Measurements from ENCODE around the gene ROR2. TPM values are rescaled to one million over a fixed set of nuclear protein-coding genes. Genes with fewer than 3 reads are reported as not detected.

The ROR2 gene
- total RNA-seq, 2 experiments from 2014 or later = 0.08 to 0.14 TPM

DNA sequence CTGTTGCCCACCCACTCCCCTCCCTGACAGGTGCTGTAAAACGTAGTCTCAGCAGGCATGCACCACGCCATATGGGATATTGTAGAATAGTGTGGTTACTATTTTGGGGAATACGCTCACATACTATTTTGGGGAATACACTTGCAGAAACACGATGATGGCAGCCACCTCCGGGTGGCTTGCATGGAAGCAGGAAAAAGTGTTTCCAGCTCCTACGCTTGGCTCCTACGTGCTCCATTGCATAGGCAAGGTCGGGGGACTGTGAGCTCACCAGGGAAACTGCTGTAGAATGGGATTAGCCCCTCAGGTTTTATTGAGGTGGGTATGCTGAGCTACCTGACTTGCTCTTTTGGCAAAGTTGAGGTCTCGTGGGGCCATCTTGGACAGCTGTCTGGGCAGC is 366.1 kb downstream of the ROR2 start:
- POLR2A ChIA-PET = no interaction called here
- Mint-ChIP-seq H3K4me1 (peaks cover 2% of the 10 kb centered on the region), H3K4me3 (no peak overlapping the region), H3K9me3 (no peaks in the 10 kb centered on the region), H3K27ac (no peak overlapping the region), H3K27me3 (peaks cover 4% of the 10 kb centered on the region), H3K36me3 (no peaks in the 10 kb centered on the region)
- no peak for DNase-seq
- no peak for ATAC-seq (ENCODE audit: low read depth)

GRCh38 chr9:91583161-91583875 is 366.7 kb downstream of the ROR2 start:
- DNase-seq (no peak), ATAC-seq (ENCODE audit: low read depth) (no peak)
- no peaks in the 10 kb centered on the region for H3K9me3 Mint-ChIP-seq
- no peaks in the 10 kb centered on the region for H3K36me3 Mint-ChIP-seq
- no peak overlapping the region for H3K4me3 Mint-ChIP-seq
- H3K4me1 Mint-ChIP-seq = peaks cover 2% of the 10 kb centered on the region
- peaks cover 4% of the 10 kb centered on the region for H3K27me3 Mint-ChIP-seq
- no peak overlapping the region for H3K27ac Mint-ChIP-seq
- POLR2A ChIA-PET = no interaction called here

GRCh38 chr9:91582181-91582580 is 367.8 kb downstream of the ROR2 start:
- no peak for ATAC-seq (ENCODE audit: low read depth)
- Mint-ChIP-seq H3K4me3 (no peak overlapping the region), H3K4me1 (peaks cover 2% of the 10 kb centered on the region), H3K9me3 (no peaks in the 10 kb centered on the region), H3K27me3 (peaks cover 4% of the 10 kb centered on the region), H3K36me3 (no peaks in the 10 kb centered on the region), H3K27ac (no peak overlapping the region)
- POLR2A ChIA-PET = no interaction called here
- DNase-seq = no peak

- peak; percentile 54 for ATAC-seq (ENCODE audit: low read depth)
- DNase-seq = no peak
- H3K27me3 Mint-ChIP-seq = peaks cover 4% of the 10 kb centered on the region
- no peak overlapping the region for H3K4me3 Mint-ChIP-seq
- POLR2A ChIA-PET = no interaction called here
- H3K36me3 Mint-ChIP-seq = no peaks in the 10 kb centered on the region
- no peaks in the 10 kb centered on the region for H3K9me3 Mint-ChIP-seq
- no peak overlapping the region for H3K27ac Mint-ChIP-seq
- H3K4me1 Mint-ChIP-seq = peaks cover 2% of the 10 kb centered on the region
Observed at GRCh38 chr9:91580136-91580535, 369.9 kb downstream of the ROR2 start.

- ATAC-seq (ENCODE audit: low read depth) (no peak), DNase-seq (no peak)
- no peak overlapping the region for H3K4me3 Mint-ChIP-seq
- peaks cover 2% of the 10 kb centered on the region for H3K4me1 Mint-ChIP-seq
- peaks cover 4% of the 10 kb centered on the region for H3K27me3 Mint-ChIP-seq
- H3K36me3 Mint-ChIP-seq = no peaks in the 10 kb centered on the region
- POLR2A ChIA-PET = no interaction called here
- no peaks in the 10 kb centered on the region for H3K9me3 Mint-ChIP-seq
- no peak overlapping the region for H3K27ac Mint-ChIP-seq
Observed at GRCh38 chr9:91578911-91579310, 371.1 kb downstream of the ROR2 start.

DNA sequence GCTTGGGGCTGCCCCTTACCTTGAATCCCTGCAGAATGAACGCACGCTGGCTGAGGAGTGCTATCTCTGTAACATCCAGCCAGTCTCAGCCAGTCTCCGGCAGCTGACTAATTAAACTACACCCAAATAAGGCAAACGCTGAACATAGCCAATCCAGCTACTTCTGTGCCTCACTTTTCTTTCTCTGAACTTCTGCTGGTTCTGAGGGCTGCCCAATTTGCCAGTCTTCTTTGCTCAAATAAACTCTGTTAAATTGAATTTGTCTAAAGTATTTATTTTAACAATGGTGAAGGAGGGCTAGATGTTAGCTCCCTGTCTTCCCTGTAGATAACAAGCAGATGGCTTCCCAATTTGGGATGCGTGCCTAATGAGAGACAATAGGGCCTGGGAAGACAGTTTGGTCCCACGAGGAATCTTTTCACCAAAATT is 372.4 kb downstream of the ROR2 start:
- H3K4me1 Mint-ChIP-seq = peaks cover 2% of the 10 kb centered on the region

DNA sequence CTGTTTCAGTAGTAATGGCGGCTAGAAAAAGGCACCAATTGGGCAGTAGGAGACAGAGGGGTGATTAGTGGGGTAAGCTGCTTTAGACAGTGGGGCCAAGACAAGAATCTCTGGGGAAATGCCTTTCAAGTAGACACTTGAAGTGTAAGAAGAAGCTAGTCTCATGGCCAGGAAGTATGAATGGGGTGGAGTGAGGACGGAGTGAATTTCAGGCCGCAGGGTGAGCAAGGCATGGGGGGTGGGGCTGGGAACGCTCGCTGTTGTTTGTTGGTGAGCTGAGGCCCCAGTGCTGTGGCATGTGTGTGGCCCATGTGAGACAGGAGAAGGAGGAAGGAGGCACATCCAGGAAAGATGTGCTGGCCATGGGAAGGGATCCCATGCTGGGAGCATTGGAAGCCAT is 377.2 kb downstream of the ROR2 start:
- DNase-seq (no peak), ATAC-seq (ENCODE audit: low read depth) (no peak)
- H3K27ac Mint-ChIP-seq = no peak overlapping the region
- no peaks in the 10 kb centered on the region for H3K36me3 Mint-ChIP-seq
- no peaks in the 10 kb centered on the region for H3K9me3 Mint-ChIP-seq
- H3K4me3 Mint-ChIP-seq = no peak overlapping the region
- peaks cover 4% of the 10 kb centered on the region for H3K27me3 Mint-ChIP-seq
- POLR2A ChIA-PET = no interaction called here
- H3K4me1 Mint-ChIP-seq = no peaks in the 10 kb centered on the region

More for the DNA sequence above, 372.4 kb downstream of the ROR2 start:
- no peak for DNase-seq
- Mint-ChIP-seq H3K4me3 (no peak overlapping the region), H3K9me3 (no peaks in the 10 kb centered on the region), H3K27me3 (peaks cover 4% of the 10 kb centered on the region), H3K36me3 (no peaks in the 10 kb centered on the region), H3K27ac (no peak overlapping the region)
- ATAC-seq (ENCODE audit: low read depth) = no peak
- POLR2A ChIA-PET = no interaction called here

DNA sequence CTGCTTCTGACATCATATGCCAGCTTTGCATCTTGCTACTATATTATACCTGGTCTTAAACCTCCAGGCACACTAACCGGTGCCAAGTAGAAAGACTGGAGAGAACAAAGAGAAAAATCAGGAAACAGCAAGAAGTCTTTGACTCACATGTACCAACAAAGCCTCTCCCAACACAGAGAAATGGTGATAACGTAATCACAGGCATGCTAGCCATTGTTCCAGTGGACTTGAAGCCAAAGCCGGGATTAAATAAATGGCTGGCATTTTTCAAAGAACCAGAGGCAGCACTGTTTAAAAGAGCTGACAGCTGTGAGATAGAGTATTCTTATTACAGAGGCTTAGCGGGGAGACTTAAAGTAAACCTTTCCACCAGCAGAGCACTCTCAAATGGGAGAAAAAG is 378.0 kb downstream of the ROR2 start:
- Mint-ChIP-seq H3K27me3 (peaks cover 4% of the 10 kb centered on the region), H3K9me3 (no peaks in the 10 kb centered on the region), H3K36me3 (no peaks in the 10 kb centered on the region), H3K4me1 (no peaks in the 10 kb centered on the region), H3K27ac (no peak overlapping the region), H3K4me3 (no peak overlapping the region)
- no peak for DNase-seq
- POLR2A ChIA-PET = no interaction called here
- no peak for ATAC-seq (ENCODE audit: low read depth)

- no peak for DNase-seq
- peaks cover 4% of the 10 kb centered on the region for H3K27me3 Mint-ChIP-seq
- H3K27ac Mint-ChIP-seq = no peak overlapping the region
- no peak overlapping the region for H3K4me3 Mint-ChIP-seq
- no peak for ATAC-seq (ENCODE audit: low read depth)
- no peaks in the 10 kb centered on the region for H3K4me1 Mint-ChIP-seq
- POLR2A ChIA-PET = no interaction called here
- H3K9me3 Mint-ChIP-seq = no peaks in the 10 kb centered on the region
- no peaks in the 10 kb centered on the region for H3K36me3 Mint-ChIP-seq
Observed at GRCh38 chr9:91571036-91571435, 379.0 kb downstream of the ROR2 start.

- ATAC-seq (ENCODE audit: low read depth) (no peak), DNase-seq (no peak)
- Mint-ChIP-seq H3K36me3 (no peaks in the 10 kb centered on the region), H3K4me3 (no peak overlapping the region), H3K27ac (no peak overlapping the region), H3K9me3 (no peaks in the 10 kb centered on the region), H3K4me1 (no peaks in the 10 kb centered on the region), H3K27me3 (peaks cover 9% of the 10 kb centered on the region)
- POLR2A ChIA-PET = no interaction called here
Observed at GRCh38 chr9:91567642-91568274, 382.3 kb downstream of the ROR2 start.

- no peak overlapping the region for H3K4me3 Mint-ChIP-seq
- no peak overlapping the region for H3K27ac Mint-ChIP-seq
- DNase-seq (no peak), ATAC-seq (ENCODE audit: low read depth) (no peak)
- no peaks in the 10 kb centered on the region for H3K4me1 Mint-ChIP-seq
- H3K36me3 Mint-ChIP-seq = no peaks in the 10 kb centered on the region
- peaks cover 20% of the 10 kb centered on the region for H3K27me3 Mint-ChIP-seq
- no peaks in the 10 kb centered on the region for H3K9me3 Mint-ChIP-seq
- POLR2A ChIA-PET = no interaction called here
Observed at GRCh38 chr9:91564081-91564670, 385.9 kb downstream of the ROR2 start.

GRCh38 chr9:91562416-91562815 is 387.6 kb downstream of the ROR2 start:
- DNase-seq = no peak
- peaks cover 29% of the 10 kb centered on the region for H3K27me3 Mint-ChIP-seq
- ATAC-seq (ENCODE audit: low read depth) = no peak
- no peak overlapping the region for H3K27ac Mint-ChIP-seq
- POLR2A ChIA-PET = no interaction called here
- no peaks in the 10 kb centered on the region for H3K36me3 Mint-ChIP-seq
- H3K4me1 Mint-ChIP-seq = no peaks in the 10 kb centered on the region
- H3K4me3 Mint-ChIP-seq = no peak overlapping the region
- H3K9me3 Mint-ChIP-seq = no peaks in the 10 kb centered on the region

GRCh38 chr9:91560301-91560700 is 389.7 kb downstream of the ROR2 start:
- H3K4me3 Mint-ChIP-seq = no peak overlapping the region
- no peaks in the 10 kb centered on the region for H3K9me3 Mint-ChIP-seq
- H3K4me1 Mint-ChIP-seq = no peaks in the 10 kb centered on the region
- no peaks in the 10 kb centered on the region for H3K36me3 Mint-ChIP-seq
- POLR2A ChIA-PET = no interaction called here
- no peak overlapping the region for H3K27ac Mint-ChIP-seq
- DNase-seq = no peak
- ATAC-seq (ENCODE audit: low read depth) = no peak
- H3K27me3 Mint-ChIP-seq = peaks cover 46% of the 10 kb centered on the region

GRCh38 chr9:91558879-91559278 is 391.1 kb downstream of the ROR2 start:
- H3K4me3 Mint-ChIP-seq = no peak overlapping the region
- POLR2A ChIA-PET = no interaction called here
- no peaks in the 10 kb centered on the region for H3K9me3 Mint-ChIP-seq
- no peak overlapping the region for H3K27ac Mint-ChIP-seq
- H3K36me3 Mint-ChIP-seq = no peaks in the 10 kb centered on the region
- ATAC-seq (ENCODE audit: low read depth) = no peak
- DNase-seq = no peak
- H3K27me3 Mint-ChIP-seq = peaks cover 50% of the 10 kb centered on the region
- no peaks in the 10 kb centered on the region for H3K4me1 Mint-ChIP-seq

Measured in activated naive CD8-positive, alpha-beta T cell treated with anti-CD3 and anti-CD28 coated beads, Interleukin-2, amount 10 ng/mL, durations not matched to agents 7 days and 5 days (primary cell).